Measurements from ENCODE around the gene COL25A1.

COL25A1 gene

DNA sequence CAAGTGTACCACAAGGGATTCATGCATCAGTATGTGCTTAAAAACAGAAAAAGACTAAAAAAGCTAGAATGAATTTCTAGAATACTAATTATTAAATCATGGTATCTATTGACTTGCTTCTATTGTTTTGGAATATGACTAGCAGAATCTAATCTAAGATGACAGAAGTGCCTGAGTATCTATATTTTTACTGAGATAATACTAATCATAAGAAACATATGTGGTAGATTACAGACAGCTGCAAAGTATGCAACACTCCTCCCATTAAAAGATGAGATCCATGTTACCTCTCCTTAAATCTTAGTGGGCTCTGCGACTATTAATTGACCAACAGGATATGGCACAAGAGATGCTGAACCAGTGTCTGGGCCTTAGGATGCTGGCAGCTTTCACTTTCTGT lies 89.4 kb downstream of the COL25A1 start:
- DNase-seq: no peak

DNA sequence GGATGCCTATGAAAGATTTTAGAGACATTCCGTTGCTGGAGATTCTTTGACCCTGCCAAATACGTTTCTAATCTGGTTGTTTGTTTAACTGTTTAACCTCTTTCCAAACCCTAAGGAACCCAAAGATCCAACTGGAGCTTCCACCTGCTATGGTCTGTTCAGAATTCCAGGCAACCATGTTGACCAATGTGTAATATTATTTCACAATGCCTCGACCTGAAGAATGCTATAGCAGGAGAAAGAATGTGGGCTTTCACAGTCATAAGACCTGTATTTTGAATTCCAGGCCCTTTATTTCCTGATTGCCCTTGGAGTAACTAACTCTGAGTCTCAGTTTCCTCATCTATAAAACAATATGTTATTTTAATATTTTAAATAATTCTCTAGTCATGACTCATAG lies 90.8 kb downstream of the COL25A1 start:
- no peak for DNase-seq

DNA sequence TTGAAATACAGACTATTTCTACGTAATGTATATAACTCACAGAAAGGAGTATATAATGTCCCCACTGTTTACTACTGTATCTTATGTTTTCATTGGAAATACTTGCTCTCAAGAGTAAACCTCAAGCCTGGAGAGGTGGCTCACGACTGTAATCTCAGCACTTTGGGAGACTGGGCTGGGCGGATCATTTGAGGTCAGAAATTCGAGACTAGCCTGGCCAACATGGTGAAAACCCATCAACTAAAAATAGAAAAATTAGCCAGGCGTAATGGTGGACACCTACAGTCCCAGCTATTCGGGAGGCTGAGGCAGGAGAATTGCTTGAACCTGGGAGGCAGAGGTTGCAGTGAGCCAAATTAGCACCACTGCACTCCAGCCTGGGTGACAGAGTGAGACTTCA lies 92.8 kb downstream of the COL25A1 start:
- DNase-seq: no peak

DNA sequence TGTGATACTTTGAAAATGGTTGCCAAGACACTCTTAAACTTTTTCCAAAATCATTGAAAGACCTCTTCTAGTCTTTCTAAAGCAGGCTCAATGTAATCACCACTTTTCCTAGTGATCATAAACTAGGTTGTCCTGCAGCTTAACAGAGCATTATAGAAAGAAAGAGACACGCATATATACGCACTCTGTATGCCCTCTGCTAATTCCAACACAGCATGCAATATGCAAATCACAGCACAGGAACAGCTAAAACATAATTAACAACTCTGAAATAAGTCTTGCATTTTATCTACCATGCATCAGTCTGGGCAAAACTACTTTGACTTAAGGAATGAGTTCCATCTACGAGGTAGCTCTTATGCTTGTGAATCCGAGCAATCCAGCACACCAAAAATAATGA lies 94.6 kb downstream of the COL25A1 start:
- DNase-seq: no peak

- DNase-seq: peak; percentile 91
These were observed 95.4 kb downstream of the COL25A1 start for GRCh38 chr4:109207061-109207460.

GRCh38 chr4:109206620-109207019 lies 95.8 kb downstream of the COL25A1 start:
- DNase-seq: peak; percentile 67

DNA sequence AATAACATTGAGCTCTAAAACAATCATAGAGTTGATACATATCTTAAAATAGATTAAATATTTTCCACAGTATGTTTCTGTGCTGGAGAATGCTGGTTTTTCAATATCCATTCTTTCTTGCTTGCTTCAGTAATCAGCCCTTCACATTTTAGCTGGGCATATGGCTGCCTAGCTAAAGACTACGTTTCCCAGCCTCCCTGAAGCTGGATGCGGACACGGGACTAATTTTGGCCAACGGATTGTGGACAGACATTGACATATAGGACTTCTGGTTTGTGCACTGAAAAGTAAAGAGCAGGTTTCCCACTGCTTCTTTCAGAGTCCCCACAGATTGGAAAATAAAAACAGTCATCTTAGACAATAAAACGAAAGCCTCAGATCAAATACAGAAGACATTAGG lies 97.3 kb downstream of the COL25A1 start:
- DNase-seq: no peak

GRCh38 chr4:109199585-109199984 lies 102.9 kb downstream of the COL25A1 start:
- no peak for DNase-seq

- DNase-seq: no peak
These were observed 106.8 kb downstream of the COL25A1 start for GRCh38 chr4:109195646-109196045.

DNA sequence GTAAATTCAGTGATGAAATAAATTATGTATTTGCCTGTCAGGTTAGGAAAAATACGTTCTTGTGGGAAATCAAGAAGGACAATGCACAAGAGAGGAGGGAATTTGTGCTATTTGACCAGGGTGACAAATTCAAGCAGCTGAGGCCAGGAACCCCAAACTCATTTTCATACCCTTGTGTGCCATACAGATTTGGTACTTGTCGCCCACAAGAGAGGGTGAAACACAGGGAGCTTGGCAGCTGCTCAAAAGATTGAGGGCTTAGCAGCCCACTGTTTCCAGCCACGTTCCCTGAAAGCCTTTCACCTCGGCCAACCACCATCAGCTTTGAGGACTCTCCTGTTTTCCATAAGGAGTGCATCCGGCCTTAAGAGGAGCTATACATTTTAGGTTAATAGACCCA lies 111.2 kb downstream of the COL25A1 start:
- no peak for DNase-seq

DNA sequence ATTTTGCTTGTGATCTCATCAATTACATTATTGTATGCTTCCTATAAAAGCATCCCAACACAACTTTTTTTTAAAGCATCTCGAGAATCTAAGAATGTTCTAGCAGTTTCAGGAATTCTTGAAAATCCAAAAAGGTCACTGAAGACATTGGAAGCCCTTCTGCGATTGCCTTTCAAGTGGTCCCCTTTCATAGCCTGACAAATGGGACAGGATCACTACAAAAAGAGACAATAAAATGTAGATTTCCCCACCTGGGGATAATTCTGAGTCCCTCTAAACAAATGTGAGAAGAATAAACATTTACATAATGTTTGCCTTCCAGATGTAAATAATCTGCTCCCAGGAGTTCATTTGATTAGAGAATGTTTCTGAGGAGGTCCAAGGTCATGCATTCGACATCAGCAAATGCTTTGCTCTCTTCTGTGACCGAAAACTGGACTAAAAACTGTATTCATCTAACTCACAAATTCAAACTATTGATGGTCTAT lies 116.0 kb downstream of the COL25A1 start:
- DNase-seq: no peak

GRCh38 chr4:109185951-109186350 lies 116.5 kb downstream of the COL25A1 start:
- no peak for DNase-seq

DNA sequence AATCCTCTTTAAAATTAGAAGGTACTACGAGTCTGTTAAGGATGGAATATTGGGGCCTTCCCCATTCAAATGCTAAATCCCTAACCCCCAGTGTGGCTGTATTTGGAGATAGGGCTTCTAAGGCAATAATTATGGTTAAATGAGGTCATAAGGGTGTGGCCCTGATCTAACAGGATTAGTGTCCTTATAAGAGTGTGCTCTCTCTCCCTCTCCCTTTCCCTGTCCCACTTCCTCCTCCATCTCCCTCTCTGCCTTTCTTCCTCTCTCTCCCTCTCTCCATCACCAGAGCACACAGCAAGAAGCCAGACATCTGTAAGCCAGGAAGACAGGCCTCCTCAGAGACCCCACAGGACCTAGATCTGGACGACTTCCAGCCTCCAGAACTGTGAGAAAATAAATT lies 116.9 kb downstream of the COL25A1 start:
- no peak for DNase-seq

- no peak for DNase-seq
These were observed 117.9 kb downstream of the COL25A1 start for GRCh38 chr4:109184491-109184961.

- DNase-seq: peak; percentile 9
These were observed 118.4 kb downstream of the COL25A1 start for GRCh38 chr4:109183931-109184490.

- no peak for DNase-seq
These were observed 119.8 kb downstream of the COL25A1 start for GRCh38 chr4:109182696-109183095.

DNA sequence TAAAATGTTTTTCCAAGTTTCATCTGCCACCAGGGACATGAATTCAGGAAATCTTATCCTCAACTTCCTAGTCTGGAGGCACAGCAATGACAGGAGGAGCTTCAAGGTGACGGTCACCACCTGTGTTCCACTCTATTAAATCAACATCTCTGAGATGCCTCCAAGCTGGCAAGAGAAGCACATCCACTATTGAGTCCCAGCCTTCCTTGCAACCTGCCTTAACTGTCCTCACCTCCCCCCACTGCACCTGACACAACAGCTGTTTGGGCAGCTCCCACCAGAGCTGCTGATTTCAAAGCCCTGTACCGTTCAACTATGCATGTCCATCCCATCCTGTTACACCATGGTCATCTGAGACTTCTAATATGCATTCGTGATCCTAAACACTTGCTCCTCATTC lies 123.4 kb downstream of the COL25A1 start:
- DNase-seq: no peak

DNA sequence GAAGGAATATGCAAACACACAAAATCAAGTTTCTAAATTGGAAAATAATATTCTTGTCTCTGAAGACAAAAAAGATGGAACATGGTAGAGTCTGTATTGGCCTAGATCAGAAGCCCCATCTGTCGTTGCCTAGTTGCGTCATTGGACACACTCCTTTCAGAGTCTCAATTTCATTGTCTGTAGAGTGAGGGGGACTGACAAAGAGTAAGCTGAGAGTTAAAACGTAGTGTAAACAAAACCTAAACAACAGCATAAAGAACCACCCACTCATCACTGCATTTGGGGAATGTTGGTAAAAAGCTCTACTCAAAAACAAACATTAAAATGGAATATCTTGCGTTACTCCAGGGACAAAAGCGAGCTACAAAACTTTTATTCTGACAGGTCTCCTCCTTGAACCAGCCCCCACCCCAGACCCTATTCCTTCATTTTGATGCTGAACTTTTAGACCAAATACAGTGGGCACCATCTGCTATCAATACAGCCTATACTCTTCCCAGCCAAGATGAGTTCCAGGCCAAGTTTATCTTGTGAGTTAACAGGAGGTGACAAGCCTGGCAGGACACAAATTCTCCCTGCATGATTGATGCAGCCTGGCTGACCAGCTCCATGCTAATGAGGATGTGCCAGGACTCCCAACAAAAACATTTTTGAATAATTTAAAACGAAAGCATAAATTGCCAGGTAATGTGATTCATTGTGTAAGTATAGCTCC lies 125.2 kb downstream of the COL25A1 start:
- peak; percentile 94 for DNase-seq

DNA sequence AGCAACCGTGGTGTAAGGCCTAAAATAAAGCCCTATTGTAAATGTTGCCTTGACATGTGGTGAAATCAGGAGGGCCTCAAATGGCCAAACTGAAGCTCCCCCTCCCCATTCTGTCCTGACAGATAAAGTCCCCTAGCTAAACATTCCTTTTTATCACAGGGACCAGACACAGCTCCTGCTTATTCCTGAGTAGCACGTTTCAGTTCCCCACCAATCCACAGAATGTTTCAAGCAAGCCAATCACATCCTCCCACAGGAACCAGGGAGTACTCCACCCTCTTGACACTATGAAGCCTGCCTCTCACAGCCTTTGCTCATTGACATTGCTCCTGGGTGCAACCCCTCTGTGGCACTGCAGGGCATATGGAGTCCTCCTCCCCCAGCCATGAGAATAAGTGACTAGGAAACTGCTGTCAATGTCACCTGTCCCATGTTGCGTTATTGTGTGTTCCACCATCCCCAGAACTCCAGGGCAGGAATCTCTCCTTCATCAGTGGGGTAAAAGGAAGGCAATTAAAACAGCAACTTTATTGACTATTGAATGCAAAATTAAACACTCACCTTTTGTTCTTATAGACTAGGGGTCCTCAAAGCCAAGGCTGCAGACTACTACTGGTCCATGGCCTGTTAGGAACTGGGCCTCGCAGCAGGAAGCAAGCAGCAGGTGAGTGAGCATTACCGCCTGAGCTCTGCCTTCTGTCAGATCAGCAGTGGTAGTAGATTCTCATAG lies 128.1 kb downstream of the COL25A1 start:
- DNase-seq: no peak

- no peak for DNase-seq
These were observed 130.2 kb downstream of the COL25A1 start for GRCh38 chr4:109172301-109172700.

DNA sequence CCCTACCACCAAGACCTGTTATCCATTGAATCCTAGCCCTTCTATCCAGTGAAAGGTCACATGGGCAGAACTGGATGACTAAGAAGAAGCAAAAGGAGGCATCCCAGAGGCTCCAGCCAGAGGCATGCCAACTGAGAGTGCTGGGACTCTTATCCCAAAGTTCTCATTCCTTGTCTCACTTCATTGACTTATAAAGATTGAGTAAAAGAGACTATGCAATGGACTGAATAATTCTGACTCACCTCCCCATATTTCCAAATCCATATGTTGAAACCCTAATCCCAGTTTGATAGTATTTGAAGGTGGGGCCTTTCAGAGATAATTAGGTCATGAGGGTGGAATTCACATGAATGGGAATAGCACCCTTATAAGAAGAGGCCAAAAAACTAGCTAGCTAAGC lies 131.4 kb downstream of the COL25A1 start:
- DNase-seq: no peak

DNA sequence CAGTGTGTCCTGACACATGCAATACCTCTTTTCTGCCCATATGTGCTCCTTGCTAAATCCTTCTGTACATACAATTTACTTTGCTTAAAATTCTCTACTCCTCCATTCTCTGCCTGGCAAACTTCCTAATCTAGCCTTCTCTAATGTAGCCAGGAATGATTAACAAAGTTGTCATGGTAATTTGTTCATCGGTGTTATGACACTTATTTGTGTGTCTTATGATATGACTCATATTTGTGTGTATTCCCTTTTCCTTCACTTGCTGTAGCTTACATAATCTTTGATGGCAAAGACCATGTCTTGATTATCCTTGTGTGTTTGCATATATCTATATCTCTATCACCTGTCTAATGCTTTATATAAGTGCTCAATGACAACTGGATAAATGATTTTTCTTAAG lies 133.3 kb downstream of the COL25A1 start:
- DNase-seq: peak; percentile 73

- peak; percentile 46 for DNase-seq
These were observed 135.9 kb downstream of the COL25A1 start for GRCh38 chr4:109166586-109166985.

DNA sequence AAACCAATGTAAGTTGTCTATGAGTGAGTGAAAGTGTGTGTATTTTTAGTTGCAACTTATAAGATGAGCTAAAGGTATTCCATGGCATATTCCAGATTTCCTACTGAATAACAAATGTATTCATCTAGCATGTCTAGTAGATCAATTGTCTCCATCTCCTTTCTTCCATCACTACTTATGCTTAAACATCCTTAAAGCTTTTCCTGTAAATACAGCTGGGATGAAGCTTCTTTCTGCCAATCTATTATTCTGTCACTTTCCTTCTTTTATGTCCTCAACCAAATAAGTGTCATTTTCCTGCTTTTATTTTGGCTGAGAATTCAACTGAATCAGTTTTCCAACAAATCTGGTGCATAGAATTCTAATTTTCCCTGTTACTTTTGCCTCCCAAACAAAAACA lies 136.3 kb downstream of the COL25A1 start:
- DNase-seq: no peak
